HepG2 (cell line): Measurements from ENCODE around the gene DGAT2. TPM values are rescaled to one million over a fixed set of nuclear protein-coding genes. Genes with fewer than 3 reads are reported as not detected.

Experiments used
- HOXA3 ChIP-seq: sonication (generic); formaldehyde crosslinking; IDR thresholded peaks from 2 replicates; pipeline ENCODE4 v1.5.0; 2020; ENCODE audit warnings: missing genetic modification reagents
- NAIF1 ChIP-seq: sonication (generic); formaldehyde crosslinking; IDR thresholded peaks from 2 replicates; pipeline ENCODE4 v1.5.0; 2020; ENCODE audit warnings: mild to moderate bottlenecking, missing genetic modification reagents, borderline replicate concordance
- NRL ChIP-seq: sonication (generic); formaldehyde crosslinking; IDR thresholded peaks from 2 replicates; pipeline ENCODE4 v1.5.0; 2020; ENCODE audit warnings: missing genetic modification reagents, mild to moderate bottlenecking, moderate library complexity, borderline replicate concordance
- PHF21A ChIP-seq: sonication (generic); formaldehyde crosslinking; IDR thresholded peaks from 2 replicates; pipeline ENCODE4 v1.5.0; 2020; ENCODE audit warnings: mild to moderate bottlenecking, missing genetic modification reagents
- POLR2G ChIP-seq: fragments of 200-400 bp; formaldehyde crosslinking; IDR thresholded peaks from 2 replicates; pipeline ENCODE4 v1.6.1; 2018; ENCODE audit warnings: mild to moderate bottlenecking, low read depth, low read length, moderate library complexity
- RELA ChIP-seq: sonication (generic); formaldehyde crosslinking; IDR thresholded peaks from 2 replicates; pipeline ENCODE4 v1.4.0; 2020; ENCODE audit warnings: missing genetic modification reagents
- REPIN1 ChIP-seq: sonication (generic); formaldehyde crosslinking; IDR thresholded peaks from 2 replicates; pipeline ENCODE4 v1.8.0; 2022; ENCODE audit warnings: missing genetic modification reagents, low read depth, mild to moderate bottlenecking, borderline replicate concordance
- RXRB ChIP-seq: IDR thresholded peaks from 2 replicates; pipeline ENCODE4 v1.6.1; 2016; ENCODE audit warnings: borderline replicate concordance, missing genetic modification reagents, missing compliant biosample characterization
- SALL1 ChIP-seq: sonication (generic); formaldehyde crosslinking; IDR thresholded peaks from 2 replicates; pipeline ENCODE4 v1.8.0; 2022; ENCODE audit warnings: mild to moderate bottlenecking, missing genetic modification reagents
- SOX5 ChIP-seq: IDR thresholded peaks from 2 replicates; pipeline ENCODE4 v1.6.1; 2016; ENCODE audit warnings: borderline replicate concordance
- TARDBP ChIP-seq: sonication (generic); formaldehyde crosslinking; IDR thresholded peaks from 2 replicates; pipeline ENCODE4 v1.8.0; 2022; ENCODE audit warnings: mild to moderate bottlenecking, missing genetic modification reagents
- XRCC5 ChIP-seq: fragments of 200-400 bp; formaldehyde crosslinking; optimal IDR thresholded peaks from 2 replicates; pipeline ENCODE3; 2017; ENCODE audit warnings: mild to moderate bottlenecking, low read length
- ZFP41 ChIP-seq: sonication (generic); formaldehyde crosslinking; IDR thresholded peaks from 2 replicates; pipeline ENCODE4 v1.4.0; 2020; ENCODE audit warnings: mild to moderate bottlenecking, missing genetic modification reagents, borderline replicate concordance
- ZNF12 ChIP-seq: sonication (generic); formaldehyde crosslinking; IDR thresholded peaks from 2 replicates; pipeline ENCODE4 v1.5.0; 2020; ENCODE audit warnings: missing genetic modification reagents
- ZNF720 ChIP-seq: sonication (generic); formaldehyde crosslinking; IDR thresholded peaks from 2 replicates; pipeline ENCODE4 v1.4.0; 2020; ENCODE audit warnings: missing genetic modification reagents
- ZNF777 ChIP-seq: sonication (generic); formaldehyde crosslinking; IDR thresholded peaks from 2 replicates; pipeline ENCODE4 v1.4.0; 2020; ENCODE audit warnings: missing genetic modification reagents
- ZNF792 ChIP-seq: IDR thresholded peaks from 2 replicates; pipeline ENCODE4 v1.6.1; 2016
- ZSCAN25 ChIP-seq: sonication (generic); formaldehyde crosslinking; IDR thresholded peaks from 2 replicates; pipeline ENCODE4 v1.8.0; 2022; ENCODE audit warnings: mild to moderate bottlenecking, missing genetic modification reagents
- polyA plus RNA-seq, 8 experiments: library from polyadenylated mRNA; depleted of rRNA in 3 of 8; stranded (reverse) in 7 of 8; unstranded in 1 of 8; fragments of >200 nt; fragmentation: Illumina TruSeq in 4 of 8; extraction: Trizol in 4 of 8; gene quantifications; 2 replicates each; pipeline versions ENCODE4 v1.2.1 to v1.2.3, GENCODE V29; 2011 to 2016; ENCODE audit warnings: low read depth in 4 of 8, missing spikeins in 1 of 8, mixed read lengths in 1 of 8; ENCODE audit not compliant: insufficient read depth in 1 of 8
- total RNA-seq, 5 experiments: library from RNA; depleted of rRNA; stranded (reverse); fragments of >200 nt; fragmentation: Illumina TruSeq; extraction: Trizol; gene quantifications; 2 replicates each; pipeline ENCODE4 v1.2.3, GENCODE V29; 2016; ENCODE audit warnings: low read depth in 1 of 5
- TF ChIP-seq, protein P1 (sequence below), 2 experiments: sonication (generic) in 1 of 2; formaldehyde crosslinking in 1 of 2; IDR thresholded peaks; 2 replicates each; pipeline versions ENCODE4 v1.4.0 to v1.6.1; 2016 to 2020; ENCODE audit warnings: borderline replicate concordance in 1 of 2, low read depth in 1 of 2, mild to moderate bottlenecking in 1 of 2, missing genetic modification reagents in 1 of 2
- TF ChIP-seq, protein P2 (sequence below): sonication (generic); formaldehyde crosslinking; IDR thresholded peaks from 2 replicates; pipeline ENCODE4 v1.8.0; 2022; ENCODE audit warnings: mild to moderate bottlenecking, missing genetic modification reagents
- TF ChIP-seq, protein P3 (sequence below): sonication (generic); formaldehyde crosslinking; IDR thresholded peaks from 2 replicates; pipeline ENCODE4 v1.5.1; 2020; ENCODE audit warnings: mild to moderate bottlenecking, missing genetic modification reagents, moderate library complexity

DGAT2 gene
- total and polyA plus RNA-seq, 2 of the 13 experiments (the other 11 are each of a cell fraction or from before 2014, with no cell fraction given): 39.0 to 65.6 TPM

DNA sequence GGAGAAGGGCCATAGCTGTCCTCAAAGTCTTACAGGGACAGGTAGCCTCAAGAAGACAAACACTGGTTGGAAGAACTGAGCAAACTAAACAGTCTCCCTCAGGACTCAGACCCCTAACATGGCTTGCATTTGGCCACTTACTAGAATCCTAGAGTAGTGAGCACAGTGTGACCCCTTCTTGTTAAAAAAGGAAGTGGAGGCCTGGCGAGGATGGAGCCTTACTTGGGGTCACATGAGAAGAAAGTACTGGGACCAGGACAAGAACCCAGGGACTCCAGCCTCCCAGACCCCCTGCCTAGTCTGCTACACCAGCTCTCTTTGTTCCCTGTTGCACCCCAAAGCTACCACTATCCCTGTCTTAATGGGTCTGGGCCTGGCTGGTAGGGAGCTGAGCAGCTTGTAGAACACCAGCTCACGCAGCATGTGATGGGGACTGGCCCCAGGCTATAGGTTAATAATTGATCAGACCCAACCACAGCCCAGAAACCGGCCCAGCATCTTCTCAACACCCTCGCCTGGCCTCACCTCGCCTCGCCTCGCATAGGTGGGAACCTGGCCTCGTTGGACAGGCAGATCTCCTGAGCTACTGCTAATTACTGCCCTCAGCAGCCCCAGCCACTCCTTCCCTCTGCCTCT lies 17.6 kb downstream of the DGAT2 start (continued):
- TF ChIP-seq HOXA3 (CRISPR knock-in tag) (peak; percentile 55; the same call in 1 of the 2 replicates), PHF21A (peak; percentile 34; the same call in 1 of the 2 replicates), RXRB (CRISPR knock-in tag) (0 out of 2 replicates have a peak, but pooled peaks have one; percentile 20), REPIN1 (CRISPR knock-in tag) (0 out of 2 replicates have a peak, but pooled peaks have one; percentile 26), NAIF1 (CRISPR knock-in tag) (no peak), ZSCAN25 (CRISPR knock-in tag) (no peak), ZNF12 (CRISPR knock-in tag) (no peak), SALL1 (CRISPR knock-in tag) (peak; percentile 71), XRCC5 (peak; percentile 38), ZNF777 (CRISPR knock-in tag) (no peak), TARDBP (CRISPR knock-in tag) (no peak), ZFP41 (CRISPR knock-in tag) (no peak), POLR2G (peak; percentile 53; the same call in 1 of the 2 replicates), SOX5 (CRISPR knock-in tag) (no peak), ZNF720 (CRISPR knock-in tag) (no peak), NRL (CRISPR knock-in tag) (0 out of 2 replicates have a peak, but pooled peaks have one; percentile 39), RELA (CRISPR knock-in tag) (peak; percentile 29; the same call in 1 of the 2 replicates), ZNF792 (CRISPR knock-in tag) (peak; percentile 58; the same call in 1 of the 2 replicates)
- TF ChIP-seq, protein P1, sequence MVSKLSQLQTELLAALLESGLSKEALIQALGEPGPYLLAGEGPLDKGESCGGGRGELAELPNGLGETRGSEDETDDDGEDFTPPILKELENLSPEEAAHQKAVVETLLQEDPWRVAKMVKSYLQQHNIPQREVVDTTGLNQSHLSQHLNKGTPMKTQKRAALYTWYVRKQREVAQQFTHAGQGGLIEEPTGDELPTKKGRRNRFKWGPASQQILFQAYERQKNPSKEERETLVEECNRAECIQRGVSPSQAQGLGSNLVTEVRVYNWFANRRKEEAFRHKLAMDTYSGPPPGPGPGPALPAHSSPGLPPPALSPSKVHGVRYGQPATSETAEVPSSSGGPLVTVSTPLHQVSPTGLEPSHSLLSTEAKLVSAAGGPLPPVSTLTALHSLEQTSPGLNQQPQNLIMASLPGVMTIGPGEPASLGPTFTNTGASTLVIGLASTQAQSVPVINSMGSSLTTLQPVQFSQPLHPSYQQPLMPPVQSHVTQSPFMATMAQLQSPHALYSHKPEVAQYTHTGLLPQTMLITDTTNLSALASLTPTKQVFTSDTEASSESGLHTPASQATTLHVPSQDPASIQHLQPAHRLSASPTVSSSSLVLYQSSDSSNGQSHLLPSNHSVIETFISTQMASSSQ (IDR thresholded peaks at IDR 0.05; ENCODE audit: low read depth): peak; percentile 92
- TF ChIP-seq, protein P1 (CRISPR knock-in tag; IDR thresholded peaks at IDR 0.05; ENCODE audit: borderline replicate concordance): peak; percentile 97
- TF ChIP-seq, protein P2, sequence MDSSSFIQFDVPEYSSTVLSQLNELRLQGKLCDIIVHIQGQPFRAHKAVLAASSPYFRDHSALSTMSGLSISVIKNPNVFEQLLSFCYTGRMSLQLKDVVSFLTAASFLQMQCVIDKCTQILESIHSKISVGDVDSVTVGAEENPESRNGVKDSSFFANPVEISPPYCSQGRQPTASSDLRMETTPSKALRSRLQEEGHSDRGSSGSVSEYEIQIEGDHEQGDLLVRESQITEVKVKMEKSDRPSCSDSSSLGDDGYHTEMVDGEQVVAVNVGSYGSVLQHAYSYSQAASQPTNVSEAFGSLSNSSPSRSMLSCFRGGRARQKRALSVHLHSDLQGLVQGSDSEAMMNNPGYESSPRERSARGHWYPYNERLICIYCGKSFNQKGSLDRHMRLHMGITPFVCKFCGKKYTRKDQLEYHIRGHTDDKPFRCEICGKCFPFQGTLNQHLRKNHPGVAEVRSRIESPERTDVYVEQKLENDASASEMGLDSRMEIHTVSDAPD (CRISPR knock-in tag): peak; percentile 30; the same call in 1 of the 2 replicates
- TF ChIP-seq, protein P3, sequence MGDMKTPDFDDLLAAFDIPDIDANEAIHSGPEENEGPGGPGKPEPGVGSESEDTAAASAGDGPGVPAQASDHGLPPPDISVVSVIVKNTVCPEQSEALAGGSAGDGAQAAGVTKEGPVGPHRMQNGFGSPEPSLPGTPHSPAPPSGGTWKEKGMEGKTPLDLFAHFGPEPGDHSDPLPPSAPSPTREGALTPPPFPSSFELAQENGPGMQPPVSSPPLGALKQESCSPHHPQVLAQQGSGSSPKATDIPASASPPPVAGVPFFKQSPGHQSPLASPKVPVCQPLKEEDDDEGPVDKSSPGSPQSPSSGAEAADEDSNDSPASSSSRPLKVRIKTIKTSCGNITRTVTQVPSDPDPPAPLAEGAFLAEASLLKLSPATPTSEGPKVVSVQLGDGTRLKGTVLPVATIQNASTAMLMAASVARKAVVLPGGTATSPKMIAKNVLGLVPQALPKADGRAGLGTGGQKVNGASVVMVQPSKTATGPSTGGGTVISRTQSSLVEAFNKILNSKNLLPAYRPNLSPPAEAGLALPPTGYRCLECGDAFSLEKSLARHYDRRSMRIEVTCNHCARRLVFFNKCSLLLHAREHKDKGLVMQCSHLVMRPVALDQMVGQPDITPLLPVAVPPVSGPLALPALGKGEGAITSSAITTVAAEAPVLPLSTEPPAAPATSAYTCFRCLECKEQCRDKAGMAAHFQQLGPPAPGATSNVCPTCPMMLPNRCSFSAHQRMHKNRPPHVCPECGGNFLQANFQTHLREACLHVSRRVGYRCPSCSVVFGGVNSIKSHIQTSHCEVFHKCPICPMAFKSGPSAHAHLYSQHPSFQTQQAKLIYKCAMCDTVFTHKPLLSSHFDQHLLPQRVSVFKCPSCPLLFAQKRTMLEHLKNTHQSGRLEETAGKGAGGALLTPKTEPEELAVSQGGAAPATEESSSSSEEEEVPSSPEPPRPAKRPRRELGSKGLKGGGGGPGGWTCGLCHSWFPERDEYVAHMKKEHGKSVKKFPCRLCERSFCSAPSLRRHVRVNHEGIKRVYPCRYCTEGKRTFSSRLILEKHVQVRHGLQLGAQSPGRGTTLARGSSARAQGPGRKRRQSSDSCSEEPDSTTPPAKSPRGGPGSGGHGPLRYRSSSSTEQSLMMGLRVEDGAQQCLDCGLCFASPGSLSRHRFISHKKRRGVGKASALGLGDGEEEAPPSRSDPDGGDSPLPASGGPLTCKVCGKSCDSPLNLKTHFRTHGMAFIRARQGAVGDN (CRISPR knock-in tag): peak; percentile 98
